D341Med (cell line): ENCODE measurements around the gene MLX.
"Not testable (repeated sequence)": the region's sequence is repeated elsewhere in the genome, so short reads cannot be mapped to it uniquely, and the experiment has no call there.

Source experiments
- DNase-seq: peaks from one replicate; pipeline ENCODE4 v3.0.0; 2012; ENCODE audit warnings: low spot score

MLX gene

DNA sequence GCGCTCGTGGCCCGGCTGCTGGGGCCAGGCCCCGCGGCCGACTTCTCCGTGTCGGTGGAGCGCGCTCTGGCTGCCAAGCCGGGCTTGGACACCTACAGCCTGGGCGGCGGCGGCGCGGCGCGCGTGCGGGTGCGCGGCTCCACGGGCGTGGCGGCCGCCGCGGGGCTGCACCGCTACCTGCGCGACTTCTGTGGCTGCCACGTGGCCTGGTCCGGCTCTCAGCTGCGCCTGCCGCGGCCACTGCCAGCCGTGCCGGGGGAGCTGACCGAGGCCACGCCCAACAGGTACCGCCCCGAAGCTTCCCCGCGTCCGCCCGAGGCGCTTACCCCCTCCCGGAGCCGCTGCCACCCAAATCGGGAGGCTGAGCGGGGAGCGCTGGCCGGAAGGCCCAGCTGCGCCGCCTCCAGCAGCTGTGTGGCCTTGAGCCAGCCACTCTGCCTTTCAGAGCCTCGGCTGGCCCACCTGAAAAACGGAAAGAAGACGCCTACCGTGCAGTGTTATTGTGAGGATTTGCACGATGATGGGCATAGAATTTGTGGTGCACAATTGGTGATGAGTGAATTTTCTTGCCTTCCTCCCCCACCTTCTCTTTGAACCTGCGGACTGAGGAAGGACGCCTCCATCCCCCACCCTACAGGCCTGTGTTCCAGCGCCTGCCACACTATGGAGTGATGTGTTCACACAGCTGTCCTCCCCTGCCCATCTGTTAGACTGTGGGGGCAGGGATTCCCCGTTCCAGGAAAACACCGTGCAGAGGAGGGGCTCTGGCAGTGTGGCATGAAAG, 30.3 kb upstream of the MLX start:
- DNase-seq, result peak; percentile 95

DNA sequence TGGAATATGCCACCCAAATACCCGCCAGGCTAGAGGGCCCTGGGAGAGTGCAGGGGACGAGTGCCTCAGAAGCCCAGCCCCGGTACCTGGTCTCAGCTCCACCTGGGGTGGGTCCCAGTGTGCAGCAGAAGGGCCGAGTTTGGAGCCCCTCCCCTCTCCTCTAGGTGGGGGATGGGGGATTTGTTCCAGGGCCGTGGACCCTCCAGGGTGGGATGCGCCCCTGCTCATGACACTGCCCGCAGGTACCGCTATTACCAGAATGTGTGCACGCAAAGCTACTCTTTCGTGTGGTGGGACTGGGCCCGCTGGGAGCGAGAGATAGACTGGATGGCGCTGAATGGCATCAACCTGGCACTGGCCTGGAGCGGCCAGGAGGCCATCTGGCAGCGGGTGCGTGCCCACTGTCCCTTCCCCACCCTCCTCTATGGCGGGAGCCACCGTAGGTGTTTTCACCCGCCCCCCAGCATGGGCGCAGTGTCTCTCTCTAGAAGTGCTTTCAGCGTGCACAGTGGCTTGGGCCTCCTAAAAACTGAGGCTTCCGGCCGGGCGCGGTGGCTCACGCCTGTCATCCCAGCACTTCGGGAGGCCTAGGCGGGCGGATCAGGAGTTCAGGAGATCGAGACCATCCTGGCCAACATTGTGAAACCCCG, 29.6 kb upstream of the MLX start:
- DNase-seq, result no peak

- peak; percentile 59 for DNase-seq
Measured at GRCh38 chr17:42537826-42538451, 29.0 kb upstream of the MLX start.

DNA sequence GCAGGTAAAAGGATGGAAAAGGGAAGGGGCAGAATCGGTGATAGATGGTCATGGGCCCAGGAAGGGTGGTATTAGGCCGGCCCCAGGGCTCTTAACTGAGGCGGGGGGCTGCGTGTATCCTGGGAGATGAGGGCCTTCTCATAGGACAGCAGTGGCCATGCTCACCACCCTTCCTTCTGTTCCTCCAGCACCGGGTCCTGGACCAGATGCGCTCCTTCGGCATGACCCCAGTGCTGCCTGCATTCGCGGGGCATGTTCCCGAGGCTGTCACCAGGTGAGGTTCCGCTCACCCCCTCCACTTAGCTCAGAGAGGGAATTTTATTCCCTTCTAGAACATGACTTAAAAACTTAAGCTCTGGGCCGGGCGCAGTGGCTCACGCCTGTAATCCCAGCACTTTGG, 28.4 kb upstream of the MLX start:
- DNase-seq, result peak; percentile 25

DNA sequence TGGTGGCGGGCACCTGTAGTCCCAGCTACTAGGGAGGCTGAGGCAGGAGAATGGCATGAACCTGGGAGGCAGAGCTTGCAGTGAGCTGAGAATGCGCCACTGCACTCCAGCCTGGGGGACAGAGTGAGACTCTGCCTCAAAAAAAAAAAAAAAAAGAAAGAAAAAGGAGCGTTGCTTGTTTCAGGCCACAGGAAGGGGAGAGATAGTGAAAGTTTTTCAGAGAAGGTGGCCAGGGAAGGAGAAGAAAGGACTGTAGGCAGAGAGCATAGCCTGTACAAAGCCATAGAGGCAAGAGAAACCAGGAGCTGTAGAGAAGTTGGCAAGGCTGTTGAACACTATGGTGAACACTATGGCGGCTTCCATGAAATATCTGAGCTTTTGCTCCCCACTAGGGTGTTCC, 26.3 kb upstream of the MLX start:
- DNase-seq, result not testable (repeated sequence)

DNA sequence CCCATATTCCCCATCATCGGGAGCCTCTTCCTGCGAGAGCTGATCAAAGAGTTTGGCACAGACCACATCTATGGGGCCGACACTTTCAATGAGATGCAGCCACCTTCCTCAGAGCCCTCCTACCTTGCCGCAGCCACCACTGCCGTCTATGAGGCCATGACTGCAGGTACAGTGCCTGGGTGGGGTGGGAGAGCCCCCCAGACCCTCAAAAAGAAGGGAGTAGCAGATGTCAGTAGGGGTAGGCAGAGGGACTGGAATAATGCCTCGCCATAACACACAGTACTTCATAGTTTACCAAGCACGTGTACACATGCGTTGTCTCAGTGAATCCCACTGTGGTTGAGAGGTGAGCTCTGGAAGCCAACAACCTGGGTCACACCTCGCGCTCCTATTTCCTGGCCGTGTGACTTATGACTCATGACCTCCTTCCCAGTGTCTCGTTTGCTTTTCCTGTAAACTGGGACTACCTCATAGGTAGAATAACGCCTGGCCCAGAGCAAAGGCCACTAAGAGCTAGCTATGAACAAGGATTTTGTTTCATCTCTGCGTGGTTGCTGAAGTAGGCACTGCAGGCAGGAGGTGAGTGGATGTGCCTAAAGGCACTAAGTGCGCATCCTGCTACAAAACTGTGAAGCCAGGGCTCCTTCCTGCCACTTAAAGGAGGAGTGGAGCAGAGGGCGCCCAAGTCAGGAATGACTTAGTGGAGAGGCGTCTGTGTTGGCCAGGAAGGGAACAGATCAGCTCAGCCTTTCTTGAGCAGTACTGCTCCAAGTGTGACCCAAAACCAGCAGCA, 25.7 kb upstream of the MLX start:
- DNase-seq, result no peak

DNA sequence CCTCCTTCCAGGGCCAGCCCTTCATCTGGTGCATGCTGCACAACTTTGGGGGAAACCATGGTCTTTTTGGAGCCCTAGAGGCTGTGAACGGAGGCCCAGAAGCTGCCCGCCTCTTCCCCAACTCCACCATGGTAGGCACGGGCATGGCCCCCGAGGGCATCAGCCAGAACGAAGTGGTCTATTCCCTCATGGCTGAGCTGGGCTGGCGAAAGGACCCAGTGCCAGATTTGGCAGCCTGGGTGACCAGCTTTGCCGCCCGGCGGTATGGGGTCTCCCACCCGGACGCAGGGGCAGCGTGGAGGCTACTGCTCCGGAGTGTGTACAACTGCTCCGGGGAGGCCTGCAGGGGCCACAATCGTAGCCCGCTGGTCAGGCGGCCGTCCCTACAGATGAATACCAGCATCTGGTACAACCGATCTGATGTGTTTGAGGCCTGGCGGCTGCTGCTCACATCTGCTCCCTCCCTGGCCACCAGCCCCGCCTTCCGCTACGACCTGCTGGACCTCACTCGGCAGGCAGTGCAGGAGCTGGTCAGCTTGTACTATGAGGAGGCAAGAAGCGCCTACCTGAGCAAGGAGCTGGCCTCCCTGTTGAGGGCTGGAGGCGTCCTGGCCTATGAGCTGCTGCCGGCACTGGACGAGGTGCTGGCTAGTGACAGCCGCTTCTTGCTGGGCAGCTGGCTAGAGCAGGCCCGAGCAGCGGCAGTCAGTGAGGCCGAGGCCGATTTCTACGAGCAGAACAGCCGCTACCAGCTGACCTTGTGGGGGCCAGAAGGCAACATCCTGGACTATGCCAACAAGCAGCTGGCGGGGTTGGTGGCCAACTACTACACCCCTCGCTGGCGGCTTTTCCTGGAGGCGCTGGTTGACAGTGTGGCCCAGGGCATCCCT, 23.5 kb upstream of the MLX start:
- no peak for DNase-seq

GRCh38 chr17:42544874-42545283, 22.0 kb upstream of the MLX start:
- DNase-seq, result no peak

GRCh38 chr17:42545755-42546505, 21.0 kb upstream of the MLX start:
- not testable (repeated sequence) for DNase-seq

DNA sequence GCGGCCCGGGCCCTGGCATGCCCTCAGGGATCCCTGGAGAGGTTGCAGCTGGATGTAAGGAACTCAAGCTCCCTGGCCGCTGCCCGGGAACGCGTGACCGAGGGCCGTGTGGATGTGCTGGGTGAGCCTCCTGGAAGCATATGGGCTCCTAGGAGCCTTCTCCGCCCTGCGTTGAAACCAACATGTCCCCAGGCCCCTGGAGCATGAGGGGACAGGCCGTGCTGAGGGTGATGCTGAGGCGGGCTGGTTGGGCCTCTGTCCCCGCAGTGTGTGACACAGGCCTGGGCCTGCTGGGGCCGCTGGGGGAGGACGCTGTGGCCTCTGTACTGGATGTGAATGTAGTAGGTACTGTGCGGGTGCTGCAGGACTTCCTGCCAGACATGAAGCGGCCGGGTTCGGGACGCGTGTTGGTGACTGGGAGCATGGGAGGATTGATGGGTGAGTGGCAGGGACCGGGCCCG, 19.9 kb upstream of the MLX start:
- no peak for DNase-seq

- no peak for DNase-seq
Measured at GRCh38 chr17:42547698-42548069, 19.2 kb upstream of the MLX start.

GRCh38 chr17:42548070-42548837, 18.6 kb upstream of the MLX start:
- peak; percentile 95 for DNase-seq

DNA sequence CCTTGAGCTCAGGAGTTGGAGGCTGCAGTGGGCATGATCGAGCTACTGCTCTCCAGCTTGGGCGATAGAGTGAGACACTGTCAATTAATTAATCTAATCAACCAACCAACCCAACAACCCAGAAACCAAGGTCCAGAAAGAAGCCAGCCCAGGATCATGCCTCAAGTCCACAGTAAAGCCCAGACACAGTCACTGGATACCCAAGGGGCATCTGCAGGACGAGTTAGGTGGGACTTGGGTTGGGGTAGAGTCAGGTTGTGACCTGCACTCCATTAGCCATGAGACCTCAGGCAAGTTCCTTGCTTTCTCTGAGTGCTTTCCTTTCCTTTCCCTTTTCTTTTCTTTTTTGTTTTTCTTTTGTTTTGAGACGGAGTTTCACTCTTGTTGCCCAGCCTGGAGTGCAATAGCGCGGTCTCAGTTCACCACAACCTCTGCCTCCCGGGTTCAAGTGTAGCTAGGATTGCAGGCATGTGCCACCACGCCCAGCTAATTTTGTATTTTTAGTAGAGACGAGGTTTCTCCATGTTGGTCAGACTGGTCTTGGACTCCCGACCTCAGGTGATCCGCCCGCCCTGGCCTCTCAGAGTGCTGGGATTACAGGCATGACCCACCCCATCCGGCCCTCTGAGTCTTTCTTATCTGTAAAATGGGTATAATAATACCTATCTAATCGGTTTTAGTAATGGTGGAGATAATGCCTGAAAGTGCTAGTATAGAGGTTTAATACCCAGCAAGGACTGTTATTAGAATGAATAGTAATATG, 17.7 kb upstream of the MLX start:
- no peak for DNase-seq

DNA sequence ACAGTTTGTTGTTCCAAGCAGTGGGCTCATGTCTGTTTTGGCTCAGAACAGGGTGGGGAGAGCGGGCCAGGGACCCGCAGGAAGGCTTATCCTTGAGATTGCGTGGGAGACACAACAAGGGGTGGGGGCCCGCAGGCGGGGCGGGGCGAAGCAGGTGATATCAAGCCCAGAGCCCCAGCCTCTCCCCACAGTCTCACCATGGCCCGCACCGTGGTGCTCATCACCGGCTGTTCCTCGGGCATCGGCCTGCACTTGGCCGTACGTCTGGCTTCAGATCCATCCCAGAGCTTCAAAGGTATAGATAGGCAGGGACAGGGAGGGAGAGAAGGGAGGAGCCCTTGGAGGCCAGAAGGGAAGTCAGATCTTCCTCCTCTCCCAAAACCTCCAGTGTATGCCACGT, 14.2 kb upstream of the MLX start, which contains the start of gene HSD17B1:
Gene HSD17B1, plus strand, starts transcription at position 188 of the 400 bp plus-strand sequence. Its CDS starts 11 bp downstream, at position 199.
- not testable (repeated sequence) for DNase-seq

- no peak for DNase-seq
Measured at GRCh38 chr17:42553161-42553818, 13.6 kb upstream of the MLX start.

GRCh38 chr17:42553866-42554249, 13.0 kb upstream of the MLX start:
- peak; percentile 50 for DNase-seq

- peak; percentile 95 for DNase-seq
Measured at GRCh38 chr17:42554250-42555121, 12.4 kb upstream of the MLX start.
